HG02852 (cell line): Measurements from ENCODE around the gene SKI.
A peak's percentile ranks its signal among the peaks of the same experiment; 100 is the strongest.
"Not testable (repeated sequence)": the region's sequence is repeated elsewhere in the genome, so short reads cannot be mapped to it uniquely, and the experiment has no call there.

Experiments used
- ATAC-seq: cut with Tn5 transposase; IDR thresholded peaks from one replicate; pipeline ENCODE4 v1.9.1; 2021; ENCODE audit warnings: mild to moderate bottlenecking, moderate library complexity; ENCODE audit not compliant: unreplicated experiment

SKI gene

DNA sequence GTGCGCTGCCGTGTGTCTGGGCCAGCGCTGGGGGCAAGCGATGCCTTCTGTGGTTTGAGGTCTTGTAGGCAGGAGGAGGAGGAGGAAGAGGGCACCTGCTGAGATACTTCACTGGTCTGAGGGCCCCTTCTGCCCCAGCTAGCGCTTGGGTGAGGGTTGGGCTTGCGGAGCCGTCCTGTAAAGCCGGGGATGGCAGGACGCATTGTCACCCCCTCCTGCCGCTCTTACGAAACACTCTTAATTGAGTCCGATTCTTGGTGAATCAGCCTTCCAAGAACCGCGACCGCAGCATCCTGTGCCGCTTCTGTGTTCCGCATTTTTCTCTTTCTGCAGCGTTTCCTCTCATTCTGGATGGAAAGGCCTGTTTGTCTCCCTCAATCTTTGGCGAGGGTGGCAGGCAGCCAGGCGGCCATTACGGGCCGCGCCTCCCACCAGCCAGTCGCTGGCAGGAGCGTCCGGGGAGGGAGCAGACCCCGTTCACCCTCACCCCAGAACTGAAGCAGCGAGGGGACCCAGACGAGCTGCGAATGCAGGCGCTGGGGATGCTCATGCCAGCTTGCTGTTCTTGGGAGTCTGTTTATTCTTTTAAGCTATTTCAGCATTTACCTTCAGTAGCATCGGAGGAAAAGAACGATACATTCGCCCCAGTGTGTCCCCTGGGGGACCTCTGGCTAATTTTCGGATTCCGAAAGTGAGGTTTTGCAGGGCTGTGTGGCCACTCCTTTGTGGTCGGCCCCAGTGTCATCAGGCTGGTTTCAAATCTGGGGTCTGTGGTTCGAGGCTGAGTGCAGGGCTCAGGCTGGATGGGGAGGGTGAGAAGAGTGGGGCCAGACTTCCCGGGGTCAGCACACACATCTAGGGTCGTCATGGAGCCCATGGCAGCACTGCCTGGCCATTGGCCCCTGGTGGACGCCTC is 62.7 kb downstream of the SKI start:
- peak; percentile 52 for ATAC-seq

DNA sequence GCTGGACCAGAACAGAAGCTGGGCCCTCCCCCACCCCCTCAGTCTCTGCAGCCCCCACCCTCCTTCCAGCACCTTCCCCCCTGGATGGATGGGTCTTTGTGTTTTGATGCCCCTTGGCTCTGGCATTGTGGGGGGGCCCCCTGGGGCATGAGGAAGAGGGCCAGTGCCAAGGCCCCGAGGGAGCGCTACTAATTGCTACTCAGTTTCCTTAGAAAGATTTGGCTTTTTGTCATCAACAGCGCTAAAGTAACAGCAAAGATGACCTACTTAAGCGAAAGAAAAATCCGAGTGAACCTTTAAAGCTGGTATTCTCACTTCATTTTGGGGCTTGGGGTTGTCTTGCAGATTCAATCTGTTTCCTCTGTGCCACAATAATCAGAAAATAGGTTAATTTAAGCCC is 63.5 kb downstream of the SKI start:
- ATAC-seq = no peak

DNA sequence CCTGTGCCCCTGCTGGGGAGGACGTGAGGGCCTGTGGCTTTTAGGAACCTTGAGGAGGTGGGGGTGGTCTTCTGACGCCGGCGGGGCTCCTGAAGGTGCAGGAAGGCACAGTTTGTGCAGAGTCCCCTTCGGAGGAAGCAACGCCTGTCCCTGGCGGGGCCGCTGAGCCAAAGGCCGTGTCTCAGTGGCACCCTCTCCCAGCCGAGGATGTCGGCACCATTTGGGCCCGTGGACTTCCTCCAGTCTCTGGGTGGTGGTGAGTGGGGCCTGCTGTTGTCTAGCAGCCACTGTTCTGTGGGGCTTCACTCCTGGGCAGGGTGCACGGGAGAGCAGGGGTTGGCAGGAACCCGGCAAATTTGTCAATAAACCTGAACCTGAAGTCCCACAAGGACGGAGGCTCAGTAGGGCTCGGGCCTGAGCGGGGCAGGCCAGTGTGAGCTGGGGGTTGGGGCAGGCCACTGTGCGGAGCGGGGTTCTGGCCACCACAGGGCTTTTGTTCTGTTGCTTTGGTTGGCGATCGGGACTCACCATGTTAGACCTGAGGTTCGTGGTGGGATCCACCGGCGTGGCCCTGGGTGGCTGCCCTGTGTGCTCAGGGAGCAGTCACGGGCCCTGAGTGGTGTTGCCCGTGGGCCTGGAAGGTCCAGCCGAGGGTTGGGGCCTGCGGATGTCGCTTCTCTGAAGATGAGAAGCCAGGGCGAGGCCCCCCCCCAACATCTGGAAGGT is 64.8 kb downstream of the SKI start:
- no peak for ATAC-seq

DNA sequence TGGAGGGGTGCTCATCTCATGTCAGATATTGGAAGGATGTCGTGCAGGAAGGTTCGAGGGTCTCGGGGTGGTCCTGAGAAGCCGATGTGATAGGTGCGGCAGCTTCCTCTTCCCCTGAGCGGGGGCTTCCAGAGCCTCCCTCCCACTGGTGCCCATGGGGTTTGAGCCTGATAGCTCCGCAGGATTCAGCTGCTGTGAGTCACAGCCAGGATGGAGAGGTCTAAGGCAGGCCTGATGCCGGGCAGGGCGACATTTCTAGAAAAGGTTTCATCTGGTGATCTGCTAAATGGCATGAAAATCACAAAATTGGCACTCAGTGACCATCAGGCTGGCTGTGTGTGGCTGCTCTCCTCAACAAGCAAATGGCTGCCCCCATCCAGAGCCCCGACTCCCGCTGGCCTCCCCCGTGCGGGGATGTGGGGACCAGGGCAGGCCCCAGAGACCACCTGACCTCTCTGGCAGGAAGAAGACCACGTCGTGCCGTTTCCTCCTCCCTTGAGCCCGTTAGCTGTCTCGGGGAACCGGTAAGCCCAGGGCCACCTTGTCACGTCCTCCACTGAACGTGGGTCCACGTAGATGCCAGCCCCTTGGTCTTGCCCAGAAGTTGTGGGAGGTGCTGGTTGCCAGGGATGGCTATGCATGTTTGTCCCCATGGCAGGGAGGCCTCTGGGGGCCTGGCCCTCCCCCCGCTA is 66.1 kb downstream of the SKI start:
- no peak for ATAC-seq

DNA sequence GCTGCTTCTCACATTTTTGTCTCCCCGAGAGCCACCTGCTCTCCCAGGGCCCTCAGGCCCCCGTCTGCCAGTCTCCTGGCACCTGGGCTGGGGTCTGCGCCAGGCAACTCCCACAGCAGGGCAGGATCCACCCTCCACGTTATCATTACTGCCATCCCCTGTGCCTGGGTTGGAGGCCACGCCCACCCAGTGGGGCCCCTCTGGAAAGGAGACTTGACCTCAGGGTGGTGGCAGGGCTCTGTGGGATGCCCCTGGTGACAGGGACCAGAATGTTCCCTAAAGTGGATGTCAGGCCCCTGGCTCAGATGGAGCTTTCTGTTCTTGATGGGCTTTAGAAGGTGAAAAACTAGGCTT is 66.6 kb downstream of the SKI start:
- no peak for ATAC-seq

DNA sequence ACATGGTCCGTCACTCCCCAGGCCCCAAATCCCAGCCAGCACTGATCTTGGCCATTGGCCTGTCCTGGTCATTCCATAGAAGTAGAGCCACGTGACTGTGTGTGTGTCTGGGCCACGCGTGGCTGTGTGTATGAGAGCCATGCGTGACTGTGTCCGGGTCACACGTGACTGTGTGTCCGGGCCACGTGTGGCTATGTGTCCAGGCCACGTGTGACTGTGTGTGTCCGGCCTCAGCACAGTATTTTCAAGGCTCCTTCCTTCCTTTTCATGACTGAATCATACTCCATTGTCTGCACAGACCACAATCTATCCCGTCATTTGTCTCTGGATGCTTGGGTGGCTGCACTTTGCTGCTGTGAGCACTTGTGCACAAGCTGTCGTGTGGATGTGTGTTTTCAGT is 67.4 kb downstream of the SKI start:
- ATAC-seq = no peak

DNA sequence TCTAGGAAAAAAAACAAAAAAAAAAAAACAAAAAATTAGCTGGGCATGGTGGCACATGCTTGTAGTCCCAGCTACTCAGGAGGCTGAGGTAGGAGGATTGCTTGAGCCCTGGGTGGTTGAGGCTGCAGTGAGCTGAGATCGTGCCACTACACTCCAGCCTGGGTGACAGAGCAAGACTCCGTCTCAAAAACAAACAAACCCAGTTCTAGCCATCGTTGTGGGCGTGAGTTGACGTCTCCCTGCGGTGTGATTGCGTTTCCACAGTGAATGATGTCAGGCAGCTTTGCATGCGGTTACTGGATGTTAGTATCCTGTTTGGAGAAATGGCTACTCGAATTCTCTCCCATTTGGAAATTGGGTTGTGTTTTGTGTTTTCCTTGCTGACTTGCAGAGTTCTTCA is 68.1 kb downstream of the SKI start:
- ATAC-seq = not testable (repeated sequence)

DNA sequence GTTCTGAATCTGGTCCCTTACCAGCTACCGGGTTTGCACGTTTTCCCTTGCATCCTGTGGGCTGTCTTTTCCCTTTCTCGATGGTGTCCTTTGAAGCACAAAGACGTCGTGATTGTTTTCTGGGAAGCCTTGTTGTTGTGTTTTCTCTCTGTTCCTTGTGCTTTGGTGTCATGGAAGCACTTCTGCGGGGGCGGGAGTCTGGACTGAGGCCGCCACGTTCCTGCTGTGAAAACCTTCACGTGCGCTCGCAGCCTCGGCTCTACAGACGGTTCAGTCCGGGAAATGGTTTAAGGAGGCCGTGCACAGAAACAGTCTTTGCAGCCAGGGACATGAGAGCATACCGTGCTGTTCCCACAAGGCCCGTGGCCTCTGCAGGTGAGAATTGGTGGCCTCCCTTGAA is 68.5 kb downstream of the SKI start:
- no peak for ATAC-seq

DNA sequence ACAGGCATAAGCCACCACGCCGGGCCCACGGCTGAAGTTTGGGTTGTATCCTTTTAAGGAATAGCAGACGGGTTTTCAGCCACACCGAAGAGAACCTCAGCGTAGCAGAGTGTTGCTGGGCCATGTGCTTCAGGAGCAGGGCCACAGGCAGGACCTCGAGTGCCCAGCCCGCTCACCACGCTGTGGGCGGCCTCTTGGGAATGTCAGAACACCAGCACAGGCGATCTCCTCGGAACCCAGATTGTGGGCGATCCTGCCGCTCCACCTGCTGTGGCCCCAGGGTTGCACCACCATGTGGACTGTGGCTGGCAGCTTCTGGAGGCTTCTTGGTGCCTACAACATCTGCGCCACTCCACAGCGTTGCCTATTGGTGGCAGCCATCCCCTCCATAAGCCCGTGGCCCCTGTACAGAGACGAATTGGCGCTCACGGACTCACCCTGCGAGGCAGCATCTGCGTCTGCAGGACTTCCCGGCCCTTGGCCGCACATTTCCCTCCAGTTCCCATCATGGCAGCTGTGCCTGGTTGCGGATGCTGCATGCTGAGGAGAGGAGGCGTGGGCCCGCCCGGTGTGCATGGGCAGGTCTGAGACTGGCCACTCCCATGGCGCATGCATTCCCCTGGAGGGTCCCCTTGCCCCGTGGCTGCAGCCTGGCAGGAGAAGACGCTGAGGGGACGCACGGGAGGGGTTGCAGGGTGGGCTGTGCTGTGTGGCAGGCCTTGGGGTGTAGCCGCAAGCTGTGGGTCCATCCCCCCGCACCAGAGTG is 69.3 kb downstream of the SKI start:
- no peak for ATAC-seq

DNA sequence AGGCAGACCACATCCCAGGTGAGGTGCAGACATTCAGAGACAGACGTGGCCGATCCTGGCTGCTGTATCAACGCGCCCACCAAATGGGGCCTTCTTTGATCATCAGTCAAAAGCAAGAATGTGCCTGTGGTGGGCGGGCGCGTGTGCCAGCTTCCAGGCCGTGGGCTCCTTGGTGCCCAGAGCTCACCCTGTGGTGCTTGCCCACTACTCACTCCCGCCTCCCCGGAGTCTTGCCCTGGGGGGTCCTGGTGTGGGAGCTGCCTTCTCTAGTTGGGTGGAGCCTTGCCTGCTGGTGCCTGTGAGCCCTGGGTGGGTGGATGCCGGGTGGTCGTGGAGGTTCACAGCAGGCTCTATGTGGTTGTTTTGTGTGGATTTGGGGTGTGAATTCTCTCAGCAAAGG is 70.6 kb downstream of the SKI start:
- no peak for ATAC-seq

DNA sequence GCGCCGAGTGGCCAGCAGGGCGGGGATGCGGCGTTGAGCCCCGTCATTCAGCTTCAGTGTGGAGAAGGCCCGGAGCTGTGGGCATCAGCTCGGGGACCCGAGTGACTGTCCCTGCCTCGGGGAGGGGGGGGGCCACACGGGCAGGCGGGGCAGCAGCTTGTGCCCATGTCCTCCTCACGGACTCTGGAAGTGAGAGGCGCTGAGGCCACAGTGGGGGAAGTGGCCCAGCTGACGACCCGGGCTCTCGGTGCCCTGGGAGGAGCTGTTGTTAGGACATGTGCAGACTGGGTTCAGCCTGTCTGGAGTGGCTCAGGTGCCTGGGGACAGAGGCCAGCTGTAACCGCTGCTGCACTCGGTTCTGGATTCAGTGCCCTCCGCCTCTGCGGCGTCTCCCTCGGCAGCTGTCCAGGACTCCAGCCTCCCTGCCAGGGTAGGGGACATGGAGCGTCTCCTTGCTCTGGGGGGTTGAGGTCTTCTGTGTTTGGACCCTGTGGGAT is 71.1 kb downstream of the SKI start:
- ATAC-seq = no peak

DNA sequence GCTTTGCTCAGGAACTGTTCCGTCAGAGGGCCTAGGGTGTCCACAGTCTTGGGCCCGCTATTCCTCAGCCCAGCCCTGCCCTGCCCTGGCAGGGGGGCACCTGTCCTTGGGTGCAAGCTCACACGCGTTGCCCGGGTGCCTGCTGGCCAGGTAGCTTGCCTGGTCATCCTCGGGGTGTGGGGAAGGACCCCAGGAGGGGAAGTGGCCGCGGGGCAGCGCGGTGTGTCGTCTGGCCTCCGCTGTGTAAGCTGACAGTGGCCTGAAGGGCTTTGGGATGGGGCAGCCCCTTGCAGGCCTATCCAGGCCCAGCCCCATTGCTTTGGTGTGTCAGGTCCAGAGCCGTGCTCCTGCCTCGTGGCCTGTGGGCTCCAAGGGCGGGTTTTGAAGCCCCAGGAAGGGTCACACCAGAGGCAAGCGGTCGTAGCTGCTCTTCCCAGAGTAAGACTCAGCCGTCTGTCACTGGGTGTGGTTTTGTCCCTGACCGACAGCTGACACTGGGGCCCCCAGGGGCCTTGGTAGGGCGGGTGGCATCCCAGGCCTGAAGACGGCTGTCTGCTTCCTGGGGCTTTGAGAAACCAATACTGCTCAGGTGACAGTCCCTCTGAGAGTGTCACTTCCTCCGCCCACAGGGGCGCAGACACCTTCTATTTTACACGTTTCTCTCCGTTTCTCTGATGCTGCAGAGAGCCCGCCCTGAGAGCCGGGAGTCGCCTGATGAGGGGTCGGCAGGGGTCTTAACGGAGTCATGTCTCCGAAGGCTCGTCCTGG is 72.1 kb downstream of the SKI start:
- ATAC-seq = peak; percentile 77

DNA sequence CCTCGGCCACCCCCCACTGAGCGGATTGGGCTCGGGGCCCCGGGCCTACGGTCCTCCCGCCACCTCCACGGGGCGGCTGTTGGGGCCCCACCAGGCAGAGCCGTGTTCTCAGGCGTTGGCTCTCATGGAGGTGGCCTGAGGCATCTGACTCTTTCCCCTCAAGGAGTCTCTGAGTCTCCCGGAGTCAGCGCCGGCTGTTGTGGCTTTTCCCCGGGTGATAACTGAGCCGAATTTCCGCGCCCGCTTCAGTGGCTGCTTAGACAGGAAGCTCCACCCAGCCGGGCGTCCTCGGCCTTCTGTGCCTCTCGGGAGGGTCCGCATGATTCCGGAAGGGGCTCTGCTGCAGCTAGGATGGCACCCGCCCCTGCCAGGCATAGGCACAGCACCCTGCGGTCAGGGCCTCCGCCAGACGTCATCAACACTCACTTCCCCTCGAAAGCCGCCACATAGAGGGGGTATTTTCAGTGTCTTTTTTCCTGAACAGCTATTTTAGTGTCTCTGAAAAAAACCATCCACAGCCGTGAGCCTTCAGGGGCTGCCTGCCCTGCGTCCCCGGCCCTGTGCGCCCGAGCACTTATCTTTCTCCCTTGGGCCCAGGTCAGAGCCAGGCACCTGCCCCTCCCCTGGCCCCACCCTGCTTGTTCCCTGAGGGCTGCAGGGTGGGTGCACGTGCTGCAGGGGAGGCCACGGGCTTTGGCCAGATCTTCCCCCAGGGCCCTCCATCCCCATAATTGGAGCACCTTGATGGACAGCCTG is 72.9 kb downstream of the SKI start:
- peak; percentile 32 for ATAC-seq

DNA sequence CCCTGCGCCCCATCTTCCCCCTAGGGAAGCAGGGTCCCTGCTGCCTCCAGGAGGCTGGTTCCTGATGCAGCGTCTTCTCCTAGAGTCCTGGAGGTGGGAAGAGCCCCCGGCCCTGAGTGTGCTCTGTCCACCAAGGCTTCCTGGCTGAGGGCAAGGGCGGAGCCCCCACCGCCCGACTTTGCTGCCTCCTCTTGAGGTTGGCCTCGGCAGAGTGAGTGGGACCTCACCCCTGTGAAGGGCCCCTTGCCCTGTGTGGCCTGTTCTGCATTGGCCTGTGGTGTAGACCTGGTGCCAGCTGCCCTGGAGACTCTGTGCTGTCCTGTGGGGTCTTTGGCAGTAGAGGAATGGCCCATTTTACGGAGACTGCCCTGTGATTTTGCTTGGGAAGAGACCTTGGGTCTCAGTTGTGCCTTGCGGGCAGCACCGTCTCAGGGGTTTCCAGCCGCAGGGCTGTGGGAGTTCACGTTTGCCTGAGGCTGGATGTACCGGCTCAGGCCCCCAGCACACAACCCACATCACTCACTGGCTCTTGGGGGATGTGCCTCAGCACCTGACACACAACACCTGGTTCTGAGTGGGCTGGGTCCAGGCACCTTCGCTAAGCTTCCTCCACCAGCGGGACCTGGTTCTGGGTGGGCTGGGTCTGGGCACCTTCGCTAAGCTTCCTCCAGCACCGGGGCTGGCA is 73.6 kb downstream of the SKI start:
- ATAC-seq = no peak

DNA sequence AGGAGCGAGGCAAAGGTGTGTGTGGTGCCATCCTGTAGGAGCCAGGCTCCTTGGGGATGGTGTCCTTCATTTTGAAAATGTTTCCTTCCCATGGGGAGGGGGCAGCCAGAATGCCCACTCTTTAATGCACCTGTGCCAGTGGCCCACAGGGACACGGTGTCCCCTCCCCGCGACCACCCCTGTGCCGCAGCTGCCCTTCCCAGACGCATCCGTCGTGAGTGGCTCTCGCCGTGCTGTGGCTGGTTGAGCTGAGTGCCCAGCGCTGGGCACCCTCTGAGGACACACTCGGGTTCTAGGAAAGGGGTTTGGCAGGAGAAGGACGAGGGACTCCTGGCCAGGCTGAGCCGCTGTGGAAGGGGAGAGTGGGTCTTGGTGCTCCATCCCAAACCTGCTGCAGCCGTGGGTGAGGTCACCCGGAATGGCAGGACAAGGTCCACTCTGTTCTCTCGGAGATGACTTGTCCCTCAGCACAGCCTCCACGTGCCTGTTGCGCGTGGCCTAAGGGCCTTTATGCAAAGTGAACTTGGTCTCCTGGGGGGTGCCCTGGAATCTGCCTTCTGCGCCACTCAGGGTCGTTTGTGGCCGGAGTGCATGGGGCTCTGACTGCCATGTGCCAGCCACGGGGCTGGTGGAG is 74.3 kb downstream of the SKI start:
- ATAC-seq = no peak

DNA sequence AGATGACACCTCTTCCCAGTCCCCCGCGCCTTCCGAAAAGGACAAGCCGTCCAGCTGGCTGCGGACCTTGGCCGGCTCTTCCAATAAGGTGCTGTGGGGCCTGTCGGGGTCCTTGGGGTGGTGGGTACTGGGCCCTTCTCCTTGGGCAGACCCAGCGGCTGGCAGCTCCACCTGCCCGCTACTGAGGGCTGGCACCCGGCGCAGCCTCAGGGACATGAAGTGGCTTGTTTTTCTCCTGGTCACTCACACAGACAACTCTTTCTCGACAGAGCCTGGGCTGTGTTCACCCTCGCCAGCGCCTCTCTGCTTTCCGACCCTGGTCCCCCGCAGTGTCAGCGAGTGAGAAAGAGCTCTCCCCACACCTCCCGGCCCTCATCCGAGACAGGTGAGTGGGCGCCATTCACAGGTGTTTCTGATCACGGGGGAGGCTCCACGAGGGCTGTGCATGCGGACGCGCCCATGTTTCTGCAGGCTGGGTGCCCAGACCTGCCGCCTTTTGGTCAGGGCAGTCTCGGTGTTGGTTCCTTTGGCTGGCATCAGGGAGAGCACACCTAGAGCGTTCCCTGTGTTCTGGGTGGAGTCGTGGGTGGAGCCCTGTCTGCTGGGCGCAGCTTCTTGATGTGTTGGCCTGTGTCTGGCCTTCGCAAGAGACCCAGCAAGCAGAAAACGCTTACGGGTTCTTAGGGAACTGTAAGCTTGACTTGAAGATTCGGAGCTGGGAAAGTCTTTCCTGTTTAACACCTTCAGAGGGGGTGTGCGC is 75.1 kb downstream of the SKI start:
- ATAC-seq = no peak

DNA sequence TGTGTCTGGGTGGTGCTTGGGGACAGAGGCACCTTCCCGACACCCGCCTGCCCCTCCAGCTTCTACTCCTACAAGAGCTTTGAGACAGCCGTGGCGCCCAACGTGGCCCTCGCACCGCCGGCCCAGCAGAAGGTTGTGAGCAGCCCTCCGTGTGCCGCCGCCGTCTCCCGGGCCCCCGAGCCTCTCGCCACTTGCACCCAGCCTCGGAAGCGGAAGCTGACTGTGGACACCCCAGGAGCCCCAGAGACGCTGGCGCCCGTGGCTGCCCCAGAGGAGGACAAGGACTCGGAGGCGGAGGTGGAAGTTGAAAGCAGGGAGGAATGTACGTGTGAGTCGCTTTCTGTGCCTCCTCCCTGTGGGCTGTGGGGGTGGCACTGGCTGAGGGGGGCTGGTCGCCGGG is 75.7 kb downstream of the SKI start:
- ATAC-seq = no peak

DNA sequence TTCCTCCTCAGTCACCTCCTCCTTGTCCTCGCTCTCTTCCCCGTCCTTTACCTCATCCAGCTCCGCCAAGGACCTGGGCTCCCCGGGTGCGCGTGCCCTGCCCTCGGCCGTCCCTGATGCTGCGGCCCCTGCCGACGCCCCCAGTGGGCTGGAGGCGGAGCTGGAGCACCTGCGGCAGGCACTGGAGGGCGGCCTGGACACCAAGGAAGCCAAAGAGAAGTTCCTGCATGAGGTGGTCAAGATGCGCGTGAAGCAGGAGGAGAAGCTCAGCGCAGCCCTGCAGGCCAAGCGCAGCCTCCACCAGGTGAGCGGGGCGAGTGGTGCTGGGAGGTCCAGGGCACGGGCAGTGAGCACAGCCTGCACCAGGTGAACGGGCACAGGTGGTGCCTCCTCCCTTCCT is 76.2 kb downstream of the SKI start:
- no peak for ATAC-seq
